GM12864 (cell line): ENCODE data around the gene HTD2.

Experiments
- DNase-seq: peaks from one replicate; pipeline ENCODE4 v3.0.0-alpha.2; 2011; ENCODE audit warnings: low read depth
- H3K4me3 ChIP-seq: 2 replicates; pipeline ENCODE4 v1.5.1; 2011; ENCODE audit warnings: mild to moderate bottlenecking, low read depth, low read length, control low read depth
- TF ChIP-seq, protein P1 (sequence below): IDR thresholded peaks from 2 replicates; pipeline ENCODE4 v1.5.1; 2011; ENCODE audit warnings: low read depth, mild to moderate bottlenecking, moderate library complexity, low read length, control low read depth, inconsistent platforms; ENCODE audit errors: missing control alignments

The HTD2 gene

DNA sequence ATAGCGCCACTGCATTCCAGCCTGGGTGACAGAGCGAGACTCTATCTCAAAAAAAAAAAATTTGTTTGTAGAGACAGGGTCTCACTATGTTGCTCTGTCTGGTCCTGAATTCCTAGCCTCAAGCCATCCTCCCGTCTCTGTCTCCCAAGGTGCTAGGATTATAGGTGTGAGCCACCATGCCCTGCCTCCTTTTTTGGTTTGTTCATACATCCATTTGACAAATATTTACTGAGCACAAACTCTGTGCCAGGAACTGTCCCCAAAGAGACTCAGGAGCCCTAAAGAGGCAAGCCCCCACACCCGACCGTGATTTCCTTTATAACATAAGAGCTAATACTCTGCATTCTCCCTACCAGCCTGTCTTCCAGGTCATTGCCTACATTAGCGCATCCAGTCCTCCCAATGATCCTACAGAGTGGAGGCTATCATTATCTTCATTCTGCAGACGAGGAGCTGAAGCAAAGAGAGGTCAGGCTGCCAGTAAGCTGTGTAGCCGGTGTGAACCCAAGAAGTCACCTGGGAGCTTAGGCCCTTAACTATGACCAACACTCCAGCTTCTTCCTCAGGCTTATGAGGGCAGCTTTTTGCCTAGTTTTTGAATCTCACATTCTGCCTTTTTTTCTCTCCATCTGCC lies 20.1 kb downstream of the HTD2 start:
- no peak overlapping the region for H3K4me3 ChIP-seq

DNA sequence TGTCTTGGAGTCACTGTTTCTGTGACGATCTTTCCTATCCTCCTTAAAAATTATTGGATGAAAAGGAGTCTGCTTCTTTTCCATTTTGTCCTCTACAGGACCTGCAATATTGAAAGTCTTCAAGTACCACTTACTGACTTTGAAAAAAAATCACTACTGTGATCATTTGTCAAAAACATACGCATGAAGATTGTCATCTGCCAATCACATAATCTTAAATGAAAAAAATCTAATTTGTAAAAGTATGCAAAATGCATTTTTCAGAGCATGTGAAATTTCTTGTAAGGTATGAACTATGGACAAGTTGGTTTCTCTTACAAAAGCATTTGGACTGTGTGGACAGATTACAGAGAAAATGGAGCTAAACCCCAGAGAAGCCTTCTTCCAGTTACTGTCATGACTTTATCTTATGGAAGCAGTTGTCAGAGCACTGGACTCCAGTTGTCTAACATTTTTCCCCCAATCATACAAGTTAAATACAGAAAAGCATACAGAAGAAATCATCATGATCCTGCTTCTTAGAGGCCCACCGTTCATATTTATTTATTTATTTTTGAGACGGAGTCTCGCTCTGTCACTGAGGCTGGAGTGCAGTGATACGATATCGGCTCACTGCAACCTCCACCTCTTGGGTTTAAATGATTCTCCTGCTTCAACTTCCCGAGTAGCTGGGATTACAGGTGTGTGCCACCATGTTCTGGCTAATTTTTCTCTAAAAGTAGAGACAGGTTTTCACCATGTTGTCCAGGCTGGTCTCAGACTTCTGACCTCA lies 23.0 kb downstream of the HTD2 start:
- H3K4me3 ChIP-seq = no peak overlapping the region
- DNase-seq = no peak
- TF ChIP-seq, protein P1, sequence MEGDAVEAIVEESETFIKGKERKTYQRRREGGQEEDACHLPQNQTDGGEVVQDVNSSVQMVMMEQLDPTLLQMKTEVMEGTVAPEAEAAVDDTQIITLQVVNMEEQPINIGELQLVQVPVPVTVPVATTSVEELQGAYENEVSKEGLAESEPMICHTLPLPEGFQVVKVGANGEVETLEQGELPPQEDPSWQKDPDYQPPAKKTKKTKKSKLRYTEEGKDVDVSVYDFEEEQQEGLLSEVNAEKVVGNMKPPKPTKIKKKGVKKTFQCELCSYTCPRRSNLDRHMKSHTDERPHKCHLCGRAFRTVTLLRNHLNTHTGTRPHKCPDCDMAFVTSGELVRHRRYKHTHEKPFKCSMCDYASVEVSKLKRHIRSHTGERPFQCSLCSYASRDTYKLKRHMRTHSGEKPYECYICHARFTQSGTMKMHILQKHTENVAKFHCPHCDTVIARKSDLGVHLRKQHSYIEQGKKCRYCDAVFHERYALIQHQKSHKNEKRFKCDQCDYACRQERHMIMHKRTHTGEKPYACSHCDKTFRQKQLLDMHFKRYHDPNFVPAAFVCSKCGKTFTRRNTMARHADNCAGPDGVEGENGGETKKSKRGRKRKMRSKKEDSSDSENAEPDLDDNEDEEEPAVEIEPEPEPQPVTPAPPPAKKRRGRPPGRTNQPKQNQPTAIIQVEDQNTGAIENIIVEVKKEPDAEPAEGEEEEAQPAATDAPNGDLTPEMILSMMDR = no peak

More for the DNA sequence above, 20.1 kb downstream of the HTD2 start:
- DNase-seq = no peak
- TF ChIP-seq, protein P1 = no peak

DNA sequence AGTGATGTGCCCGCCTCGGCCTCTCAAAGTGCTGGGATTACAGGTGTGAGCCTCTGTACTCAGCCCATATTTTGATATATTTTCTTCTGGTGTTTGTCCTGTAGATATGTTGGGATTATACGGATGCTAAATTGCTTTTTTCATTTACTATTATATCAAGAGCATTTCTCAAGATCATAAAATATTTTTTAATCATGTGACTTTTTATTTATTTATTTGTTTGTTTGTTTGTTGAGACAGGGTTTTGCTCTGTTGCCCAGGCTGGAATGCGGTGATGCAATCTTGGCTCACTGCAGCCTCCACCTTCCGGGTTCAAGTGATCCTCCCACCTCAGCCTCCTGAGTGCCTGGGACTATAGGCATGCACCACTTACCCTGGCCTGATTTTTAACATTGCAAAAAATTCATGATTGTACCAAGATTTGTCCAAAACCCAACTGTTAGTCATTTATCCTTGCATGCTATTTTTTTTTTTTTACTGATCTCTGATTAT lies 23.6 kb downstream of the HTD2 start:
- DNase-seq = no peak
- no peak overlapping the region for H3K4me3 ChIP-seq
- TF ChIP-seq, protein P1 = no peak

DNA sequence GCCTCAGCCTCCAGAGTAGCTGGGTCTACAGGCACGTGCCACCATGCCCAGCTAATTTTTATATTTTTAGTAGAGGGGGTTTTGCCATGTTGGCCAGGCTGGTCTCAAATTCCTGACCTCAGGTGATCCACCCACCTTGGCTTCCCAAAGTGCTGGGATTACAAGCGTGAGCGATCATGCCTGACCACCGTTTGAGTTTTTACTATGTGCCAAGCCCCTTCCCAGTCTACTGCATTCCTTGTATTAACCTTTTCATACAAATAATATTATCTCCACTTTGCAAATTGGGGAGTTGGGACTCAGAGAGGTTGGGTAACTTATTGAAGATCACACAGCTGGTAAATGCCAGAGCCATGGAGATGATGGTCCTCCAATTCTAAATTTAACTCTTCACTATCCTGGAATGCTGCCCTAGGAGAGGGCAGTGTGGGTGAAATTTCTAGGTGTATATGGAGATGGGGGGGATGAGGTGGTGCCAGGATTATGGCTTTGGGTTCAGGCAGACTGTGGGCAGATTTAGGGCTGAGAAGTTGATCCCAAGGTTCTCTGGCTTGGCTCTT lies 25.4 kb downstream of the HTD2 start:
- H3K4me3 ChIP-seq = no peak overlapping the region
- DNase-seq = no peak
- TF ChIP-seq, protein P1 = no peak

DNA sequence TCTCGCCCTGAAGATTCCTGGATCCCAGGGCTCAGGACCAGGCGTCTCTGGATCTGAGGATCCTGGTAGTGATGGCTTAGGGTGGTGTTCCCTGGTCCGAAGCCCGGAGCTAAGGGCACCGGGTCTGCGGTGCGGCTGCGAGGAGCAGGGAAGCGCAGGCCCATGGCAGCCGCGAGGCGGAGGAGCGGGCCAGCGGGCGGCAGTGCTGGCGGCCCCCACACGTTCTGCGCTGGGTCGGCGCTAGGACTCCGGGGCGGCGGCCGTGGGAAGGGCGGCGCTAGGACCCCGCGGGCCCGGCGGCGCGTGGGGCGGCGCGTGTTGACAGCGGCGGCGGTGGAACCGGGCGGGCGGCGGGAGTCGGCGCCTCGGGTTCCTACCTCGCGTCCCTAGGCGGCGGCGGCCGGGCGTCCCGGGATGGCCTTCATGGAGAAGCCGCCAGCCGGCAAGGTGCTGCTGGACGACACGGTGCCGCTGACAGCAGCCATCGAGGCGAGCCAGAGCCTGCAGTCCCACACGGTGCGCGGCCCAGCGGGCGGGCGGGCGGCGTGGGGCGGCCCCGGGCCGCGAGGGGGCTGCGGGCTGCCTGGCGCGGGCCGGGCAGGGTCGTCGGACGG lies 26.4 kb downstream of the HTD2 start, which contains the start of gene PXK:
Gene PXK (plus strand): TSS at position 318 of the 614 bp plus-strand sequence. CDS start 97 bp downstream, at position 415.
- no peak for DNase-seq
- TF ChIP-seq, protein P1 = peak; percentile 25
- H3K4me3 ChIP-seq = peak within 1 kb of the TSS; percentile 91

DNA sequence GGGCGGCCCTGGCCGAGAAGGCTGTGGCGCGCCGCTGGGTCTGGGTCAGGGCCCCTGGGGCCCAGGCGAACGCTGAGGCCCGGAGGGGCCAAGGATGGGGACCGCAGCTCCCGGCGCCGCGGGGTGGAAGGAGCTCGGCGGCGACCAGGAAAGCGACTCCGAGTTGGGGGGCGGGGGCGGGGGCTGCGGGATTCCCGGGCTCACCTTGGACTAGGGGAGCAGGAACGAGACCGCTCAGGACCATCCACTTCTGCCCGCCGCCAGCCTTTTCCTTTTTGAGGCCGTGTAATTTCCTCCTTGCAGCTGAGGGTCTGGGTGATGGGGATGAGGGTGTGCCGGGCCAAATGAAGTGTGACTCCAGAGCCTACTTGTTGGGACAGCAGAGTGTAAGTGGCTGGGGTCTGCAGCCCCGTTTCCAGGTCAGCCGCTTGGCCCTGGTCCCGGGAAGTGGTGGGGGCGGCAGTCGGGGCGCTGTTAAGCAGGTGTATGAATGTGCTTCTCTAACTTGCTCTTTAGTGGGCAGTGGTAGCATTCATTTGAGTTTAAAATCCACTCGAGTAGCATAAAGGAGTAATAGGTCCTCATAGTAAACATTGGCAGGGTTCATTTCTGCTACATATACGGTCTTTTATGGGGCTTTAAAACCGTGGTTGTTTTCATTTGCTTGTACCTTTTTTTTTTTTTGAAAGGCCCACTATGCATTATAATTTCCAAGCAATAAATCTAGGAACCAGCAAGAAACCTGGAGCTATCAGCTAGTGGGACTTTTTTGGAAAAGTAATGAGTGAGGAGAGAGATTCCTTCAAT lies 27.1 kb downstream of the HTD2 start:
- H3K4me3 ChIP-seq = peak overlapping the region; percentile 91
- DNase-seq = no peak
- TF ChIP-seq, protein P1 = peak; percentile 36
